ENCODE results near the gene PTCD2. TPM values are rescaled to one million over a fixed set of nuclear protein-coding genes. Genes with fewer than 3 reads are reported as not detected.

PTCD2 gene
- total and polyA plus RNA-seq, 2 of the 8 experiments (the other 6 are each of a cell fraction or from before 2014, with no cell fraction given) = 7.3 to 15.4 TPM

GRCh38 chr5:72326306-72326649, 6.1 kb downstream of the PTCD2 start (continued):
- TF ChIP-seq YY1 (IDR thresholded peaks at IDR 0.05; ENCODE audit: low read depth, low read length) (no peak), CHD7 (IDR thresholded peaks at IDR 0.05; ENCODE audit: insufficient replicate concordance, low read length) (no peak), HDAC6 (IDR thresholded peaks at IDR 0.05; ENCODE audit: low read depth, low read length) (no peak), CHD1 (IDR thresholded peaks at IDR 0.05; ENCODE audit: low read depth, low read length) (no peak), POU5F1 (IDR thresholded peaks at IDR 0.05; ENCODE audit: low read depth, low read length) (no peak)

Measured in H1 (cell line).